HG03342 (cell line): ENCODE results near the gene YAP1.

Experiments
- ATAC-seq: cut with Tn5 transposase; IDR thresholded peaks from one replicate; pipeline ENCODE4 v1.9.1; 2021; ENCODE audit warnings: mild to moderate bottlenecking, moderate library complexity; ENCODE audit not compliant: unreplicated experiment

YAP1 gene

GRCh38 chr11:102269927-102270326 is 159.7 kb downstream of the YAP1 start:
- ATAC-seq = no peak

- no peak for ATAC-seq
These were observed 162.0 kb downstream of the YAP1 start for GRCh38 chr11:102272047-102272824.

GRCh38 chr11:102274628-102275027 is 164.4 kb downstream of the YAP1 start:
- no peak for ATAC-seq

DNA sequence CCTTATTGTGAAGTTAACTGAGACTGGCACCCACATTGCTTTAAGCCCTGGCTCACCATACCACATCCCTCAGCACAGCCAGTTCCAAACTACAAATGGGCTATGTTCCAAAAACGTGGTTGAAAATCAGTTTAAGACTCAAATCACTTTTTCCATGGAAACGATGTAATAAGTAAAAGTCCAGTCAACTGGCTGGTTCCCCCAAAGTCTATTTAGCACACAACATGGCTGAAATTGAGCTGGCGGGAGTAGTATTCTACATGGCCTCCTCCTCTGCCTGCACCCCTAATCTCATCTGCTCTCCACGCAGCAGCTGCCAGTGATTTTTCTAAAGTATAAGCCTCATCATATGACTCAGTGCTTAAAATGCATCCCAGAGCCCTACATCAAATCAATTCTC is 166.1 kb downstream of the YAP1 start:
- ATAC-seq = no peak

GRCh38 chr11:102276783-102277182 is 166.5 kb downstream of the YAP1 start:
- ATAC-seq = no peak

DNA sequence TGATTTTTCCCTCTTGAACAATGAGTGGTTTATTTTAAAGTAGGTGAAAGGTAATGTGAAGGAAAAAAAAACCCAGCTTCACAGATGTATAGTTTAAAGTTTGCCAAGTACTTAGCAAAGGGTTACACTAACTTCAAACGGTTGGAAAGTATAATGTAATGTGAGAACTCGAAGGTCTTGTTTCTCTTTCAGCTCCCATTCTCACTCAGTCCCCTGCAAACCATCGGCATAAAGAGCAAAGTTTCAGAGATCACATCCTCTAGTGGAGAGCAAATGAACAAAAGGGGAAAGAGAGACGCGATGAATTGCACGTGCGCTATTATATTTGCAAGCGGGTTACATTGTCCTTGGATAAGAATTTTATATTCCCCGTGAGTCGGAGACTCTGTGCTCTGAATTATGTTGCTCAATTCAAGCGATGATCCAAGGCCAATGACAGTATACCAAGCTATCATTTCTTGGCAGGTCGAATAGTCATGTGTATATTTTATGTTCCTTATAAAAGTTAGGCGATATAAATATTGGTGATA is 169.5 kb downstream of the YAP1 start:
- peak; percentile 91 for ATAC-seq

- no peak for ATAC-seq
These were observed 170.1 kb downstream of the YAP1 start for GRCh38 chr11:102280245-102280833.
